ENCODE results near the gene ONECUT1. TPM values are rescaled to one million over a fixed set of nuclear protein-coding genes. Genes with fewer than 3 reads are reported as not detected.

ONECUT1 gene
- total RNA-seq, 2 donors from 2014 or later: not detected

GRCh38 chr15:52803108-52803466 lies 13.0 kb upstream of the ONECUT1 start:
- H3K4me1 Mint-ChIP-seq (ENCODE audit: low read depth): peaks cover 36% of the 10 kb centered on the region
- H3K27me3 Mint-ChIP-seq (ENCODE audit: low read depth): peaks cover 70% of the 10 kb centered on the region
- no peaks in the 10 kb centered on the region for H3K36me3 Mint-ChIP-seq (ENCODE audit: insufficient read depth in 2 of 2)
- no peak for ATAC-seq (replicated peaks in 1 of 2)
- DNase-seq: no peak
- no peaks in the 10 kb centered on the region for H3K9me3 Mint-ChIP-seq
- H3K27ac Mint-ChIP-seq: peak overlapping the region; percentile 28
- H3K4me3 Mint-ChIP-seq: peak overlapping the region in 1 of 2 donors; percentile 19

- no peaks in the 10 kb centered on the region for H3K36me3 Mint-ChIP-seq (ENCODE audit: insufficient read depth in 2 of 2)
- no peak overlapping the region for H3K4me3 Mint-ChIP-seq
- H3K4me1 Mint-ChIP-seq (ENCODE audit: low read depth): peaks cover 40% of the 10 kb centered on the region
- DNase-seq (no peak), ATAC-seq (replicated peaks in 1 of 2) (no peak)
- no peaks in the 10 kb centered on the region for H3K9me3 Mint-ChIP-seq
- peaks cover 76% of the 10 kb centered on the region for H3K27me3 Mint-ChIP-seq (ENCODE audit: low read depth)
- no peak overlapping the region for H3K27ac Mint-ChIP-seq
These were observed 12.0 kb upstream of the ONECUT1 start for GRCh38 chr15:52802110-52802509.

- Mint-ChIP-seq H3K36me3 (ENCODE audit: insufficient read depth in 2 of 2) (no peaks in the 10 kb centered on the region), H3K9me3 (no peaks in the 10 kb centered on the region), H3K4me3 (no peak overlapping the region), H3K27me3 (ENCODE audit: low read depth) (peaks cover 76% of the 10 kb centered on the region), H3K27ac (no peak overlapping the region), H3K4me1 (ENCODE audit: low read depth) (peaks cover 44% of the 10 kb centered on the region)
- no peak for ATAC-seq (replicated peaks in 1 of 2)
- no peak for DNase-seq
These were observed 11.6 kb upstream of the ONECUT1 start for GRCh38 chr15:52801748-52802085.

- Mint-ChIP-seq H3K27ac (peak overlapping the region; percentile 83), H3K4me1 (ENCODE audit: low read depth) (peaks cover 46% of the 10 kb centered on the region), H3K27me3 (ENCODE audit: low read depth) (peaks cover 76% of the 10 kb centered on the region), H3K36me3 (ENCODE audit: insufficient read depth in 2 of 2) (no peaks in the 10 kb centered on the region), H3K9me3 (no peaks in the 10 kb centered on the region), H3K4me3 (peak overlapping the region; percentile 46 to 66)
- DNase-seq: no peak
- no peak for ATAC-seq (replicated peaks in 1 of 2)
These were observed 11.0 kb upstream of the ONECUT1 start for GRCh38 chr15:52800828-52801747.

GRCh38 chr15:52799145-52799811 lies 9.1 kb upstream of the ONECUT1 start:
- no peaks in the 10 kb centered on the region for H3K36me3 Mint-ChIP-seq (ENCODE audit: insufficient read depth in 2 of 2)
- no peaks in the 10 kb centered on the region for H3K9me3 Mint-ChIP-seq
- no peak for DNase-seq
- peaks cover 46% of the 10 kb centered on the region for H3K4me1 Mint-ChIP-seq (ENCODE audit: low read depth)
- H3K27me3 Mint-ChIP-seq (ENCODE audit: low read depth): peaks cover 87% of the 10 kb centered on the region
- ATAC-seq (replicated peaks in 1 of 2): no peak
- peak overlapping the region; percentile 44 for H3K27ac Mint-ChIP-seq
- no peak overlapping the region for H3K4me3 Mint-ChIP-seq

- H3K4me3 Mint-ChIP-seq: no peak overlapping the region
- H3K36me3 Mint-ChIP-seq (ENCODE audit: insufficient read depth in 2 of 2): no peaks in the 10 kb centered on the region
These were observed 8.5 kb upstream of the ONECUT1 start for GRCh38 chr15:52798529-52799101.

GRCh38 chr15:52797625-52798501 lies 7.7 kb upstream of the ONECUT1 start:
- peaks cover 37% of the 10 kb centered on the region for H3K4me1 Mint-ChIP-seq (ENCODE audit: low read depth)
- no peak for DNase-seq
- H3K27ac Mint-ChIP-seq: no peak overlapping the region

More at GRCh38 chr15:52798529-52799101, 8.5 kb upstream of the ONECUT1 start:
- Mint-ChIP-seq H3K27ac (no peak overlapping the region), H3K9me3 (no peaks in the 10 kb centered on the region), H3K27me3 (ENCODE audit: low read depth) (peaks cover 91% of the 10 kb centered on the region), H3K4me1 (ENCODE audit: low read depth) (peaks cover 44% of the 10 kb centered on the region)
- DNase-seq (no peak), ATAC-seq (replicated peaks in 1 of 2) (no peak)

GRCh38 chr15:52796753-52797520 lies 6.8 kb upstream of the ONECUT1 start:
- DNase-seq (no peak), ATAC-seq (replicated peaks in 1 of 2) (no peak)
- H3K9me3 Mint-ChIP-seq: no peaks in the 10 kb centered on the region
- H3K4me3 Mint-ChIP-seq: peak overlapping the region in 1 of 2 donors; percentile 14
- peaks cover 91% of the 10 kb centered on the region for H3K27me3 Mint-ChIP-seq (ENCODE audit: low read depth)
- peaks cover 37% of the 10 kb centered on the region for H3K4me1 Mint-ChIP-seq (ENCODE audit: low read depth)
- no peaks in the 10 kb centered on the region for H3K36me3 Mint-ChIP-seq (ENCODE audit: insufficient read depth in 2 of 2)
- peak overlapping the region; percentile 72 for H3K27ac Mint-ChIP-seq

More at GRCh38 chr15:52797625-52798501, 7.7 kb upstream of the ONECUT1 start:
- Mint-ChIP-seq H3K27me3 (ENCODE audit: low read depth) (peaks cover 91% of the 10 kb centered on the region), H3K36me3 (ENCODE audit: insufficient read depth in 2 of 2) (no peaks in the 10 kb centered on the region), H3K9me3 (no peaks in the 10 kb centered on the region), H3K4me3 (peak overlapping the region in 1 of 2 donors; percentile 45)
- no peak for ATAC-seq (replicated peaks in 1 of 2)

- no peak overlapping the region for H3K27ac Mint-ChIP-seq
- H3K27me3 Mint-ChIP-seq (ENCODE audit: low read depth): peaks cover 91% of the 10 kb centered on the region
- DNase-seq (no peak), ATAC-seq (replicated peaks in 1 of 2) (no peak)
- H3K4me3 Mint-ChIP-seq: no peak overlapping the region
- no peaks in the 10 kb centered on the region for H3K36me3 Mint-ChIP-seq (ENCODE audit: insufficient read depth in 2 of 2)
- no peaks in the 10 kb centered on the region for H3K9me3 Mint-ChIP-seq
- peaks cover 36% of the 10 kb centered on the region for H3K4me1 Mint-ChIP-seq (ENCODE audit: low read depth)
These were observed 6.0 kb upstream of the ONECUT1 start for GRCh38 chr15:52796228-52796521.

- DNase-seq (no peak), ATAC-seq (replicated peaks in 1 of 2) (no peak)
- peaks cover 90% of the 10 kb centered on the region for H3K27me3 Mint-ChIP-seq (ENCODE audit: low read depth)
- no peak overlapping the region for H3K27ac Mint-ChIP-seq
- no peaks in the 10 kb centered on the region for H3K36me3 Mint-ChIP-seq (ENCODE audit: insufficient read depth in 2 of 2)
- H3K9me3 Mint-ChIP-seq: no peaks in the 10 kb centered on the region
- peaks cover 31% of the 10 kb centered on the region for H3K4me1 Mint-ChIP-seq (ENCODE audit: low read depth)
- H3K4me3 Mint-ChIP-seq: peak overlapping the region; percentile 12 to 44
These were observed 5.5 kb upstream of the ONECUT1 start for GRCh38 chr15:52795464-52796227.

GRCh38 chr15:52794665-52795463 lies 4.7 kb upstream of the ONECUT1 start:
- Mint-ChIP-seq H3K36me3 (ENCODE audit: insufficient read depth in 2 of 2) (no peaks in the 10 kb centered on the region), H3K27me3 (ENCODE audit: low read depth) (peaks cover 83% of the 10 kb centered on the region), H3K27ac (no peak overlapping the region), H3K4me1 (ENCODE audit: low read depth) (peaks cover 23% of the 10 kb centered on the region), H3K9me3 (no peaks in the 10 kb centered on the region), H3K4me3 (no peak overlapping the region)
- DNase-seq: no peak
- no peak for ATAC-seq (replicated peaks in 1 of 2)

Measured in activated T-cell treated with anti-CD3 and anti-CD28 coated beads, Interleukin-2, amount 50 U/mL, for 72 hours (primary cell).